GM12801 (cell line): ENCODE results near the gene ATAD1.

ENCODE experiments used
- CTCF ChIP-seq: IDR thresholded peaks from one replicate; pipeline ENCODE4 v1.5.1; 2011; ENCODE audit warnings: control low read depth; ENCODE audit not compliant: insufficient read length; ENCODE audit errors: extremely low read depth

The ATAD1 gene

GRCh38 chr10:87803328-87803727 is 14.7 kb downstream of the ATAD1 start:
- TF ChIP-seq CTCF = no peak

- TF ChIP-seq CTCF = no peak
These were observed 18.2 kb downstream of the ATAD1 start for GRCh38 chr10:87799860-87800259.

DNA sequence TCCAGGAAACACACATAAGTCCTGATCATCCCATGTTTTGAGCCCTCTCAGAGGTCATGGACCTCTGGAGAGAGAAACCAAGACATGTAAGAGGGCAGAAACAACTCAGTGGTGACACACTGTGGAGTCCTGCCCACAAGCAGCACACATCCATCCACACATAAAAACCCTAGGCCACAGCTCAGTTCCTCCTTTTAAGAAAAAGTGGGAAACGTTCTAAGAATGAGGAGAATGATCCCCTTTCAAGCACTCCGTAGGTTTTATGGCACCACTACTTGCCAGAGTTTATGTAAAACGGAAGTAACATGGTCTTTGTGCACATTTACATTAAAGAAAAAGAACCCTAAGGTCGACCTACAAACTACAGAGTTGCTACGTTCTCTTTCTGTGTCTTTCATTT is 19.9 kb downstream of the ATAD1 start:
- no peak for TF ChIP-seq CTCF

DNA sequence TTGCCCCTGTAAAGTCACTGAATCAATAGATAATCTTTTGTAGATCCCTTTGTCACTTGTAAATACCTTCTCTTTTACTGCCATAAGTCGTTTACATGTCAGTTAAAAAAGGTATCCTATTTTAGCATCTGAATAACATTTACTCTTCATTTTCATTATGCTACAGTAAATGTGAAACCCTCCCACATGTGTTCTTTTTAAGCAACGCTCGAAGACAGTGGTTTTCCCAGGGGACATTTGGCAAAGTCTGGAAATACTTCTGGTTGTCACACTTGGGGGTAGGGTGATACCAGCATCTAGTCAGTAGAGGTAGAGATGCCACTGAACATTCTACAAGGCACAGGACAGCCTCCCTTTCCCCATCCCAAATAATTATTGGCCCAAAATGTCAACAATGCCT is 23.7 kb downstream of the ATAD1 start:
- TF ChIP-seq CTCF = no peak

- no peak for TF ChIP-seq CTCF
These were observed 27.8 kb downstream of the ATAD1 start for GRCh38 chr10:87790185-87790584.

GRCh38 chr10:87786421-87786820 is 31.6 kb downstream of the ATAD1 start:
- no peak for TF ChIP-seq CTCF

- TF ChIP-seq CTCF = no peak
These were observed 35.3 kb downstream of the ATAD1 start for GRCh38 chr10:87782721-87783120.

GRCh38 chr10:87781545-87781944 is 36.5 kb downstream of the ATAD1 start:
- TF ChIP-seq CTCF = no peak
